Lung microvascular endothelial cell (primary cell): ENCODE results near the gene CDC42. TPM values are rescaled to one million over a fixed set of nuclear protein-coding genes. Genes with fewer than 3 reads are reported as not detected.

Source experiments
- DNase-seq, 2 donors: peaks; one replicate each; pipeline versions ENCODE4 v3.0.0 to v3.0.0-alpha.2; 2010; ENCODE audit warnings: low read depth in 2 of 2
- total RNA-seq: library from RNA; depleted of rRNA; stranded (reverse); fragments of >200 nt; gene quantifications from 2 replicates; pipeline ENCODE4 v1.2.1, GENCODE V29; 2014

Gene CDC42
- total RNA-seq, 1 donor from 2014 or later: 372 TPM

DNA sequence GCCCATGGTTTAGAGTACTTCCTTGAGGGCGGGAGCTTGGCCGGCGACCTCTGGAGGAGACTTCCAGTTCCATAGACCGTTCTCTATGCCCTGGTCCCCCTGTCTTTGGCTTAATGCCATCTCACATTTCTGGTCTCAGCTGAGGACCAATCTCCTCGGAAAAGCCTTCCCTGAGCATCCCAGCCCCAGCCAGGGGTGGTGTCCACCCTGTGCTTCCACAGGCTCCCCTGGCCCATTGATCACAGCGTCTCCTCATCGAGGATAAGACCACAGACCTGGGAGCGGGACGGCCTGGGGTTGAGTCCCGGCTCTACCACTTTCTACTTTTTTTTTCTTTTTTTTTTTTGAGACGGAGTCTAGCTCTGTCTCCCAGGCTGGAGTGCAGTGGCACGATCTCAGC, 75.9 kb downstream of the CDC42 start:
- no peak for DNase-seq

DNA sequence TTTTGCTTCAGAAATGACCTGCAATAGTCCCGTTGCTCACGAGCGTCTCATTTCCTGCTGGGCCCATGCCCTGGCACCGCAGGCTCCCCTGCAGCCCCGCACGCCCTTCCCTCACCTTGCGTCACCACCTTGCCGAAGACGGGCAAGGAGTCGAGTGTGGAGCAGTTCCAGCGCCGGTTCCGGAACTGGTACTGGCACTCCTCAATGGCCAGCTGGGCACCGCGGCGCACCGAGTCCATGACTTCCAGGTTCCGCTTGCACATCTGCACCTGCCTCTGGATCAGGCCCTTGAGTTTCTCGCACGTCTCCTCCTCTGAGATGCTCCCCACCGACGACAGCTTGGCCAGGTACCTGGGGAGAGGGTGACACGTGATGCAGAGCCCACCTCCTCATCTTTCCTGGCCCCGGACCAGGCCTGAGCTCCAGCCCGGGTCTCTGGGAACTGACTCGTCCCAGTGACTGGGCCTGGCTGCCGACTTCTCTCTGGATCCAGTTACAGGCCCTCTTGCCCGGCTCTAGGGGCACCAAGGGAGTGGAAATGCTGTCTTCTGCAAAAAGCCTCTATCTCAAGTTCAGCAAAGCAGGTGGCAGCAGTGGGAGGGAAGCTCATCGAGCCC, 77.1 kb downstream of the CDC42 start:
- no peak for DNase-seq

DNA sequence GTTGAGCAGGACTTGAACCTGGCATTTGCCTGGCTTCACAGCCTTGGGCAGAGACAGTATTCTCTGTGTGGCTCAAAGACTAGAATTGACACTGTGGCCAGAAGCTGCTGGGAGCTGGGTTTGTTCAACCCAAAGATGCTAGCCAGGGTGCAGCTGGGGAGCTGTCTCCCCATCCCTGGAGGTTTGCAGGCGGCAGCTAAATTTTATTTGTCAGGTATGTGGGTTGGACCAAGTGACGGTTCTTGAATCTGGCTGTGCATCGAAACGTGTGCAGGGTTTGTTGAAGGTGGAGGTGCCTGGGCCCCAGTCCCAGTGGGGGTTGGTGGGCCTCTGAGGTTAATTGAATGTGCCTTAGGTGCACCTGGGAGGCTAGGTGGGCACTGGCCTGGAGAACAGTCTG, 78.6 kb downstream of the CDC42 start:
- no peak for DNase-seq

DNA sequence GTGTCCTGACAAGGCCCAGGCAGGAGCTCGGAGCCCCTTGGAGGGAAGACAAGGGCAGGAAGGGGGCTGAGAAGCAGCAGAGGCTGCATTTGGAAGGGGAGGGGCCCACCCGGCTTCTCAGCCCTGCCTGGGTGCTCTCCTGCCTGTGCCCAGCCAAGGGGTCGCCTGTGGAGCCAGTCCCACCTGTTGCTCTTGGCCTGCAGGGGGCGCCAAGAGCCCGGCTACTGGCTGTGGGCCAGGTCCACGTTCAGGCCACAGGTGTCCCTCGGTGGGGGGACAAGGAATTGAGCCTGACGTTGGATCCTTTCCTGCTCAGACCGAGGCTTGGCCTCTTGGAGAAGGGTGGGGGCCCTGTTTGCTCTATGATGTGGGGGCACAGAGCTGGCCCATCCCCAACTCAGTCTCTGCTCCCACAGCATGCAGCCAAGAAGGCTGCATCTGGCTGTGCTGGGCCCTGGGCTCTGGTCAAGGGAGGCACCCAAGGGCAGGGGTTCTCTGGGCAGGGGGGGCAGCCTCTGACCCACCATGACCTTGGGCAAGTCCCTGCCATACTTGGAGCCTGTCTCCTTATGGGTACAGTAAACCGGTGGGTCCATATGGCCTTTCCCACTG, 79.5 kb downstream of the CDC42 start:
- DNase-seq: peak; percentile 34 to 68

DNA sequence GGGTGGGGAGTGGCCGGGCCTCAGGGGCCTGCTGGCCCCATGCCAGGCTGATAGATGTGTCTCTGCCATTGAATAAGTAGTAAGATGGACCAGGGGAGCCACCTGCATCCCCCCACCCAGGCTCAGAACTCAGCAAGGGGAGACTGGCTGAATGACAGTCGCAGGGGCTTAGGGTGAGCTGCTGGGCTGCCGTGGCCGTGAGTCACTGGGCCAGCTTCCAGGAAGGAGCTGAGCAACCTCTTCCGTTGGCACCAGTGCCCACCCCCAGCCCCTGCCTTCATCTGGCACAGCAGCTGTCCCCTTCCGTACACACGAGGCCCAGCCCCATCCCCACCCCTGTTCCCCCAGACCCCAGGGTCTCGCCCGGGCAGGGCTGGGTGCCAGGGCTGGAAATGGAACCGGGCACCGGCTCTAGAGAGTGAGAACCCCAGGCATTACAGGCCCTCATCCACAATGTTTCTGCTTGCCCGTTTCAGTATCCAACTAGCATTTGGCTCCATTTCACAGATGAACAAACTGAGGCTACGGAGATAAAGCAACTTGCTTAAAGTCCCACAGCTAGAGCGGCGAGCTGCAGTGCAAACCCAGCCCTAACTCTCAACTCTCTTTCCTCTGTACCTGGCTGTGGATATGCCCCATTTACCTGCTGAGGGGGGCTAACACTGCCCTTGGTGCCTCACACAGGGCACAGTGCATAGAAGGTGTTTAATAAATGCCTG, 80.2 kb downstream of the CDC42 start:
- peak; percentile 28 to 77 for DNase-seq

DNA sequence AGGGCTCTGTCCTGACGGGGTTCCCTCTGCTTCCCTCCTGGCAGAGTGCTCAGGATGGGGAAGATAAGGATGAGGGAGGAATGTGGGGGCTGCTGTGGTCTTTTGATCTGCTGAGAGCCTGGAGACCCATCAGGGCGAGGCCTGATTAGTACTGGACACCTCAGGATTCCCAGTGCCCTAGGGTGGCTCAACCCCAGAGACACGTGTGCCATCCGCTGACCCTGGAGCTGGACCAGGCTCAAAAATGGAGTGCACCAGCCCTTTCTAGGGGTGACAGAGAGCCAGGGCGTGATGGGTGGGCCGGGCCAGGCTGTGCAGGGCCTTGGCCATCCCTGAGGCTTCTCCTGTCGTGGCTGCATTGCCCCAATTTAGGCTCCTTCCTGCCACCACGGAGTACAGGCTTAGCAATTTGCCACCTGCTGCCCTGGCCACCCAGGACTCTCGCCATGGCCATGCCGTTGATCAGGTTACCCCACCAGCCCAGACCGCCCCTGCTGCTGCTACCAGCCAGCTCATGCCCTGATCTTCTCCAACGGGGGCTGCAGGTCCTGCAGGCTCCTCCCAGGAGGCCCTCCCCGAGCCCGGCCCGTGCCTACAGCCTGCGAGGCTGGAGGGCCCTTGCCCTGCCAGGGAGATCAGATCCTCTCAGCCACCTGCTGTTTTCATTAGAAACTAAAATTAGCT, 80.9 kb downstream of the CDC42 start:
- no peak for DNase-seq

DNA sequence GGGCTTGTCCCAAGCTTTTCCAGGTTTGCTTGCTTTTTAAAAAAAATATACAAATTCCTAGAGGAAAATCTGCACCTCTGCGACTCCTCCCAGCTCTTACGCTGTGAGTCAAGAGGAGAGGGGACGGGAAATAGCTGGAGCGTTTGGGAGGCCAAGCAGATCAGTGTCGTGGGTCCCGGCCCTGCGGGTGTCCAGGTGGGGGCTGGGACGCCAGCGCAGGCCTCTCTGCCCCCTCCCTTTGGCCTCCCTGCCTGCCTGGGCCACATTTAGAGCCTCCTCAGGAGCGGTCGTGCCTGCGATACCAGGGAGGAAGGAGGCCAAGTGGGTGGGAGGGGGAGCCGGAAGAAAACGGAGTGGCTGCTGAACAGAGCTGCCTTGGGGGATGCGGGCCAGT, 81.4 kb downstream of the CDC42 start:
- no peak for DNase-seq

DNA sequence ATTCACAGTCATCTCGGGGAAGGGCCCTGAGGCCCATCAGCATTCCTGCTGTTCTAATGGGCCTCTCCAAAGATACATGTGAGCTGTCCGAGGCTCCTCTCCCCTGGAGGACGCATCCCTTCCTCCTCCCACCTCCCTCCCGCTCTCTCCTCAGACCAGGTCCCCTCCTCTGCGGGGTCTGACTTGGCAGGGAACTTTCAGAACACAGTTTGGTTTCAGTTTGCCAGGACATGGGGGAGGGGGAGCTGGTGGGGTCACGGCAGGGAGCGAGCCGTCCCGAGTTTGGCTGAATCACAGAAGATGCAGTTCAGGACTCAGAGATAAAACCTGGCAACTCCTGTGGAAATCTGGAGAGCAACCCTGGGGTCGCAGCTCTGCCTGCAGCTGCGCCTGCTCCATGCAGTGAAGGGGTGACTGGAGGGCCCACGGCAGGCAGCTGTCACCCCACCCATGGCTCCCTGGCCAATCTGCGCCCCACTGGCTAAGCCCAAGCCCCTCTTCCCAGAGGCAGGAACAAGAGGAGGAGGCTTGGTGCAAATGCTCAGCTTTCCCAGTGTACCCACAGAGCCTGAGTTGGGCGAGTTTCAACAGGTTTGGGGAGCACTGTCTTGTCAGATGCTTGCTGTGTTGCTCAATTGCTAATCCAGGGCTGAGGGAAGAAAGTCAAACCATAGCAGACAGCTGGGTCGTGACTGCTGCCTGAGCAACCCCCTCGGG, 84.7 kb downstream of the CDC42 start:
- no peak for DNase-seq

DNA sequence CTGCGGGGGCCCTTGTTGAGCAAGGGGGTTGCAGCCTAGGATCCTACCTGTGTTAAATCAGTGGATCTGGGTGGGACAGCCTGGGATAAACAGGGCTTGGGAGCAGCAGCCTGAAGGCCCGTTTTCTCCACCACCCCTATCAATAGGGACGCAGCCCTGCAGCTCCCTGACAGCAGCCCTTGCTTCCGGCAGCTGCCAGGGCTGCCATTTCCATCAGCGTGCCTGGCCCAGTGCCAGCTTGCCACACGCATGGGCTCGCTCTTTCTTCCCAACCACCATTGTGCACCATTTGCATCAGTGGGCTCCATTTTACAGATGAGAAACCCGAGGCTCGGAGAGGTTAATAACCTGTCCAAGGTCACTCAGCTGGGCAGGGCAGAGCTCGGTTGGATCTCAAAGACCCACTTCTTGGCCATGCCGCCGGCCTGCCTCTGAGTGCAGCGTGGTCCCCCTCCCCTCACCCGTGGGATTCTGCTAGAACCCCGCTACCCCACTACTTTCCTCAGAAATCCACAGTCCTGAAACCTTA, 86.6 kb downstream of the CDC42 start:
- no peak for DNase-seq

DNA sequence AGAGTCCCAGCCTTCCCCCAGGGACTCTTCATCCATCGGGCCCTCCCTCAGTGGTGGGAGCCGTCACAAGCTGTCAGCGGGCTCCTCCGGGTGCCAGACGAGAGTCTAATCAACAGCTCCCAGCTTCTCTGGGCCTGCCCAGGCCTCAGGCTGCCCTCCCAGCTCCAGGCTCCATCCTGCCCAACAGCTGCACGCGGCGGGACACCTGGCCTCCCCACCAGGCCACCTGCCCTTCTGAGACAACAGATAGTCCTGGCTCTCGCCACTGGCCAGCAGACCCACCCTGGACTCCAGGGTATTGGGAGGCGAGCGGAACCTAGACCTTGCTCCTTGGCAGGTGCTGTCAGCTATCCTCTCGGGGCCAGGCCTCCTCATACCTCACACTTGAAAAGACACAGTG, 87.3 kb downstream of the CDC42 start:
- DNase-seq: no peak

Other genes with a start within 250 kb of the CDC42 start
- gene LDLRAD2, start 240.4 kb upstream of the CDC42 start, total RNA-seq: under 0.01 TPM in 1 of 2 replicates, not detected in the other
- gene HSPG2, start 115.4 kb upstream of the CDC42 start, total RNA-seq: 250 and 367 TPM in 2 replicates
- gene CELA3B, start 75.7 kb upstream of the CDC42 start, total RNA-seq: under 0.01 TPM in 1 of 2 replicates, not detected in the other
- gene CELA3A, start 51.1 kb upstream of the CDC42 start, total RNA-seq: not detected in 2 replicates
- gene WNT4, start 90.4 kb downstream of the CDC42 start, total RNA-seq: 0.22 and 0.40 TPM in 2 replicates